PC-9 (cell line): ENCODE measurements around the gene LATS2.

Source experiments
- CTCF ChIP-seq: fragments of 200-600 bp; sonication (generic); conservative IDR thresholded peaks from 2 replicates; pipeline ENCODE4 v1.6.1; 2017; ENCODE audit warnings: mixed run types, antibody characterized with exemption, mild to moderate bottlenecking, moderate library complexity
- EZH2 ChIP-seq: fragments of 200-600 bp; sonication (generic); IDR thresholded peaks from 2 replicates; pipeline ENCODE4 v1.8.0; 2017; ENCODE audit warnings: antibody characterized with exemption, low read depth

DNA sequence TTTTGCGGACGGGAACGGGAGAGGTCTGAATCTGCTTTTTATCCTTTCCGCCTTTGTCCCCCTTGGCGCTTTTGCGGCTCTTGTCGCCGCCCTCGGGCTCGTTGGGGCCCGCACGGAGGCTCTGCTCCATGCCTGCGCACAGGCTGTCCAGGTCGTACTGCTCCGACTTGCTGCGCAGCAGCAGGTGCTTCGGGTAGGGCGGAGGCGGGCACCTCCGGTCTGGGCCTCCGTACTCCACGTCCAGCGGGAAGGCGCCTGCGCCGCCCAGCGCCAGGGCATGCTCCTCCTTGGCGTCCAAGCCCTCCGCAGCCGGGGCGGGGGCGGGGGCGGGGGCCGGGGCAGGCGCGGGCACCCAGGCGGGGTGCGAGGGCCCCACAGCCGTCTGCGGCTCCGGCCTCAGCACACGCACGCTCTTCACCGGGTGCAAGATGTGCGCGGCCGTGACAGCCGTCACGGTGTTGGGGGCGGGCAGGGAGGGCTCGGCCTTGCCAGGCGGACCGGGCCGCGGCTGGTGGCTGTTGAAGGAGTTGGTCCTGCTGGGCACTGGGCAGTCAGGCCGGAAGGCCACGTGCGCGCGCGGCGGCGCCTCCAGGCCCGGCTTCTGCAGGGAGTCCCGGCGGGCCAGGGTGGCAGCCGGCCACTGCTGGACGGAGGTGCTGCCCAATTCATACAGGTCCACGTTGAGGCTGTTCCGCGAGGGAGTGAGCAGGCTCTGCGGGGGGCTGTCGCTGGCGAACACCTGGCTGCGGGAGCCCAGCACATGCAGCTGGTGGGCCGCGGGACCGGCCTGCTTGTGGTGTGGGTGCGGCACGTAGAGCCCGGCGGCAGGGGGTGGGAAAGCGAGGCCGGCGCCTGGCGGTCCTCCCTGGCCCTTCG, 73.1 kb downstream of the LATS2 start:
- TF ChIP-seq CTCF (no peak), EZH2 (no peak)
